ACHN (cell line): ENCODE results near the gene CD2BP2.
"Not testable (repeated sequence)": the region's sequence is repeated elsewhere in the genome, so short reads cannot be mapped to it uniquely, and the experiment has no call there.

Experiments
- DNase-seq: peaks from one replicate; pipeline ENCODE4 v3.0.0-alpha.2; 2015
- in situ Hi-C: cut with HindIII; loops from 2 replicates; pipeline ENCODE4 v1.10.0; 2017; ENCODE audit warnings: low sequenced_read_pairs, low pct_ligation_motif_present, low pct_unique_long_range_greater_than_20kb

Gene CD2BP2

DNA sequence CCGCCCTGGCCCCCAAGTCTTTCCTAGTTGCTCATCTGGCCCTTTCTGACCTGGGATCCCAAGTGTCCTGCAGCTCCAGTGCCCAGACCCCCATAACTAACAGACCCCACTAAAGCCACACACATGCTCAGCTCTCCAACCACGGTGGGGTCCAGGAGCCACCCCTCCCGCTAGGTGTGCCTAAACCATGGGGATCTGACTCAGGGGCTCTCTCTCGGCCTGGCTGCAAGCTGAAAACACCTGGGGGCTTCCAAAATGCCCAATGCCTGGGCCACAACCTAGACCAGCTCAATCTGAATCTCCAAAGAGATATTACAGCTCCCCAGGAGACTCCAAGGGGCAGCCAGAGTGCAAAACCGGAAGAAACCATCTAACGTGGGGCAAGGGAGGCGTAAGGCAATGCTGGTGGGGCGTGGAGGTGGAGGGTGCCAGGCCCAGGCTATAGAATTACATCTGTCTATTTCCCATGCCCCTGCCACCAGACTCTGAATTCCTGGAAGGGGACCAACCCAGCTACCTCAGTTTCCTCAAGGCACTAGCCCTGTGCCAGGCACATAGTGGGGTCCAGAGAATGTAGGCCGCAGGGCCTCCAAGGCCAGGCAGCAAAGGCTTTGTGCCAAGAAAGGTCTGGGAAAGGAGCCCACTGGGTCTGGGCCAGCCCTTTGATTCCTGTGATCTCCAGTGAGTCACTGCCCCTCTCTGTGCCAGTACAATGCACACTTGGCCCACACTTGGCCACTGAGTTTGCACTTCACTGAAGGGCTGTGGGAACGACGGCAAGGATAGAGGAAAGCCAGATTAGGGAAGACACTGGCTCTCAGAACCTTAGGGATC lies 3.3 kb downstream of the CD2BP2 start:
- in situ Hi-C loops: no loop called here
- peak; percentile 96 for DNase-seq

DNA sequence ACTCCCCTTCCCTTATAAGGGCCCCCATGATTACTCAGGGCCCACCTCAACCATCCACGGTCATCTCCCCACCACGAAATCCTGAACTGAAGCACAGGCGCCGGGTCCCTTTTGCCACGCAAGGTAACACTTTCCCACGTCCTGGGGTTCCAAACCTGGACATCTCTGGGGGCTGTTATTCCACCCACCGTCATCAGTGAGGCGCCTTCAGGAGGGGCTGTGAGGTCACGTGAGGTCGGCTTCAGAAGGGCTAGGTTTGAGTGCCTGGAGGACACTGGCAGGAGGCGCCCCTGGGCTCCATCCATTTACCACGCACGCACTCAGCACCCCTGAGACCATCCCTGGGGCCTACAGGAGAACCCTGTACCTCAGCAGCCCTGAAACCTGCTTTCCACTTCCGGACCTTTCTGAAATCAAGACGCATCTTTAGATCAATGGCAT lies 4.1 kb downstream of the CD2BP2 start:
- in situ Hi-C loops: no loop called here
- no peak for DNase-seq

DNA sequence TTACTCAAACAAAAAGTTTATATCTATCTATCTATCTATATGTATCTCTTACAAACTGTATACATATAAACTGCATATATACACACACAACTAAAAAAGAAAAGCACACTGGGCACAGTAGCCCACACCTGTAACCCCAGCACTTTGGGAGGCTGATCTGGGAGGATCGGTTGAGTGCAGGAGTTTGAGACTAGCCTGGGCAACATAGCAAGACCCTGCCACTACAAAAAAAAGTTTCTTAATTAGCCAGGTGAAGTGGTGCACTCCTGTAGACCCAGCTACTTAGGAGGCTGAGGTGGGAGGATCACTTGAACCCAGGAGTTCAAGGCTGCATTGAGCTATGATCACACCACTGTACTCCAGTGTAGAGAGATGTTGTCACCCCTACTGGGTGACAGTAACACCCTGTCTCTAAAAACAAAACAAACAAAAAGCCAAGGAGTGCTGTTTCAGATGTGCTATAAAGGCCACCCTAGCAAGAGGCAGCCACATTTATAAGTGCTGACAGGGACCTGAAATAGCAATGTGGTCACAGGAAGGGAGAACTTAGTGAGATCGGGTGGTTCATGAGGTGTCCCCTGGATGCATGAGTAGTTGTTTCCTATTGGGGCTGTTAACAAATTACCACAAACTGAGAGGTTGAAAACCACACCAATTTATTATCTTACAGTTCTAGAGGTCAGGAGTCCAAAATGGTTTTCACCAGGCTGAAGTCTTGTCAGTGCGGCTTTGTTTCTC lies 4.8 kb downstream of the CD2BP2 start:
- in situ Hi-C loops: no loop called here

DNA sequence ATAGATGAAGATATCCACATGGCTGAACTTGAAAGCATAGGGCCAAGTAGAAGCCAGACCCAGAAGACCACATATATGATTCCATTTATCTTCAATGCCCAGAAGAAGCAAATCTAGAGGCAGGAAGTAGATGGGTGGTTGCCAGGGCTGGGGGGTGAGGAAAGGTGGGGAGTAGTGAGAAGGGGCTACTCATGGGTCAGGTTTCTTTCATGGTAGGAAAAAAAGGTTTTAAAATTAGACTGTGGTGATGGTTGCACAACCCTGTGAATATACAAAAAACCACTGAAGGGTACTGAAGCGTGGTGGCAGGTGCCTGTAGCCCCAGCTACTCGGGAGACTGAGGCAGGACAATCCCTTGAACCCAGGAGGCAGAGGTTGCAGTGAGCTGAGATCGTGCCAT lies 5.4 kb downstream of the CD2BP2 start:
- no peak for DNase-seq
- in situ Hi-C loops: no loop called here

More for the DNA sequence above, 4.8 kb downstream of the CD2BP2 start:
- no peak for DNase-seq

DNA sequence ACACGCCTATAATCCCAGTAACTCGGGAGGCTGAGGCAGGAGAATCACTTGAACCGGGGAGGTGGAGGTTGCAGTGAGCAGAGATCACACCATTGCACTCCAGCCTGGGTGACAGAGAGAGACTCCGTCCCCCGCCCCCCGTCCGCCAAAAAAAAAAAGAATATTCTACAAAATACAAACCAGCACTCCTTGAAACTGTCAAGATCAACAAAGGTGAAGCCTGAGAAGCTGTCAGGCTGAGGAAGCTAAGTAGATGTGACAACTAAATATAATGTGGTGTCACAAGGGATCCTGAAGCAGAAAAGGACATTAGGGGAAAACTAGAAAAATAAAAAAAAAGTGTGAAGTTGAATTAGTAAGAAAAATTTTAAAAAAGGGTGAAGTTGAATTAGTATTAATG lies 6.2 kb downstream of the CD2BP2 start:
- in situ Hi-C loops: no loop called here
- no peak for DNase-seq

DNA sequence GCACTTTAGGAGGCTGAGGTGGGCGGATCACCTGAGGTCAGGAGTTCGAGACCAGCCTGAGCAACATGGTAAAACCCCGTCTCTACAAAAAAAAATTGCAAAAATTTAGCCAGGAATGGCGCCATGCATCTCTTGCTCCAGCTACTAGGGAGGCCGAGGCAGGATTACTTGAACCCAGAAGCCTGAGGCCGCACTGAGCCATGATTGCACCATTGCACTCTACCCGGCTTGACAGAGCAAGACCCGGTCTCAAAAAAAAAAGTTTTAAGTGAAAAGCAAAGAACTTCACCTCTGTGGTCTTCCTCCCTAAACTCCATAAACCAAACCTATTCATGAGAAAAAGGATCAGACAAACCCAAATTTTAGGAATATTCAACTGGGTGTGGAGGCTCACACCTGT lies 7.0 kb downstream of the CD2BP2 start:
- no peak for DNase-seq
- in situ Hi-C loops: no loop called here

DNA sequence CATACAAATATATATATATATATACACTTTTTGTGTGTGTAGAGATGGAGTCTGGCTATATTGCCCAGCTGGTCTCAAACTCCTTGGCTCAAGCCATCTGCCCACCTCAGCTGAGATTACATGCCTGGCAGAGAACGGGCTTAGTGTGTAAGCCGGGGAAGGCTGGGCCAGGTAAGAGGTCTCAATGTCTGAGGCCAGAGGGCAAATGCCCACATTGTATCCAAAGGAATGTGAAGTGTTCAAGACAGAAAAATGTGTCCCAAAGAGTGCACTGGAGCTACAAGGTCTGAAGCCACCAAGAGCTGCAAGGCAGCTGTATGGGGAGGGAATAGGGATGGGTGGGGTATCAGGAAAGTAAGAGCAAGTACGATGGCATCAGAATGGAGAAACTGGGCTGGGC lies 8.8 kb downstream of the CD2BP2 start:
- DNase-seq: no peak
- in situ Hi-C loops: no loop called here

DNA sequence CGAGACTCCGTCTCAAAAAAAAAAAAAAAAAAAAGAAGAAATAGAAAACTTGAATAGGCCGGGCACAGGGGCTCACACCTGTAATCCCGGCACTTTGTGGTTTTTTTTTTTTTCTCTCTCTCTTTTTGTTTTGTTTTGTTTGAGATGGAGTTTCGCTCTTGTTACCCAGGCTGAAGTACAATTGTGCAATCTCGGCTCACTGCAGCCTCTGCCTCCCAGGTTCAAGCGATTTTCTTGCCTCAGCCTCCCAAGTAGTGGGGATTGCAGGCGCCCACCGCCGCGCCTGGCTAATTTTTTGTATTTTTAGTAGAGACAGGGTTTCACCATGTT lies 11.7 kb downstream of the CD2BP2 start:
- DNase-seq: not testable (repeated sequence)

DNA sequence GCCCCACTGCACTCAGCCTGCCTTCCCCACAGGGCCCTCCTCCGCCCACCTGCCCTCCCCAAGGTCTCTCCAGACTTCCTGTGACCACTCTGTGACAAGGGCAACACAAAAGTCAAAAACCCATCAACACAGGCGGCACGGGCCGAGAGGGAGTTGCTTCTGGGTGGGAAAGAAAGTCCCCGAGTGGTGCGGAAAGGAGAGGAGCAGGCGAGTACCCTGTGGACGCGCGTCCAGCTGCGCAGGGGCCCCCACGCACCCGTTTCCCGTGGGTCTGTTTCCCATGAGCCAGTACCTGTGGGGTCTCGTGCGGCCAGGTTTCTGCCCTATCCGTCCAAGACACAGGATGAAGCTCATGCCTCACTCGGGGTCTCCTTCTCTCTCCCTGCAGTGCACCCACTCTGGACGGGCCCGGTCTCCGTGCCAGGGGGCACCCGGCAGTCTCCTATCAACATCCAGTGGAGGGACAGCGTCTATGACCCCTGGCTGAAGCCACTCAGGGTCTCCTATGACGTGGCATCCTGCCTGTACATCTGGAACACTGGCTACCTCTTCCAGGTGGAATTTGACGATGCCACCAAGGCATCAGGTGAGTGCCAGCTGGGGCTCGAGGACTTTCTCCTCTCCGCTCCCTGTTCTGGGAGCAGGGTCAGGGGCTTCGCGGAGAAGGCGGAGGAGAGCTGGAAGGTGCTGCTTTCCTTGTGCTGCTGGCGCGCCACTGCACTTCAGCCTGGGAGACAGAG lies 12.2 kb downstream of the CD2BP2 start:
- in situ Hi-C loops: no loop called here

More for the DNA sequence above, 11.7 kb downstream of the CD2BP2 start:
- in situ Hi-C loops: not testable (repeated sequence)

DNA sequence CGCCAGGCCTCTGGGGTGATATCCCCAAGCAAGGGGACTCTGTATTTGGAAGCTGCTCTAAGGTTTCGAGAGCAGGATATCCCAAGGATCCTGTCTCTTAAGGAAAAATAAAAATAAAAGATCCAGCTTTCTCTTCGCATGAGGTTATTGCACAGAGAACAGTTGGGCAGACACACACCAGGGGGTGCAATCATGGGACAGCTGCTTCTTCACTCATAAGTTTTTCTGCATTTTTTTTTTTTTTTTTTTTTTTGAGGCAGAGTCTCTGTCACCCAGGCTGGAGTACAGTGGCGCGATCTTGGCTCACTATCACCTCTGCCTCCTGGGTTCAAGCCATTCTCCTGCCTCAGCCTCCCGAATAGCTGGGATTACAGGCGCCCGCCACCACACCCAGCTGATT lies 13.1 kb downstream of the CD2BP2 start:
- DNase-seq, in situ Hi-C loops: not testable (repeated sequence)

More for the DNA sequence above, 12.2 kb downstream of the CD2BP2 start:
- no peak for DNase-seq

DNA sequence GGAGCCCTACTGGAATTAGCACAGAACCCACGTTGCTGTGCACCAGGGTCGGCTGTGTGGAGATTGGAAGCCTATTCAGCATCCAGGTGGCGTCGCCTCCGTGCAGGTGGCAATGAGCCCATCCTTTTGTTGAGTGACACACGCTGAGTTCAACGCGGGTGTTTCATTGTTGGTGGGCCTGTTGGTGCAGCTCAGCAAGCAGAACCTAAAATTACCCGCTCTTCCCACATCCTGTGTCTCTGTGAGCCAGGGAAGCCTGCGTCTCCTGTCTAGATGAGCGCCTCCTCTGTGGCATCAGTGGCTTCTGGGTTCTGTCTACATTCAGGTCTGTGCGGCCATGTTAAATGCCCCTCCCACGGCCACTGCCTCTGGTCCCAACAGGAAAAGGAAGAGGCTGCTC lies 14.5 kb downstream of the CD2BP2 start:
- in situ Hi-C loops: no loop called here
- no peak for DNase-seq

DNA sequence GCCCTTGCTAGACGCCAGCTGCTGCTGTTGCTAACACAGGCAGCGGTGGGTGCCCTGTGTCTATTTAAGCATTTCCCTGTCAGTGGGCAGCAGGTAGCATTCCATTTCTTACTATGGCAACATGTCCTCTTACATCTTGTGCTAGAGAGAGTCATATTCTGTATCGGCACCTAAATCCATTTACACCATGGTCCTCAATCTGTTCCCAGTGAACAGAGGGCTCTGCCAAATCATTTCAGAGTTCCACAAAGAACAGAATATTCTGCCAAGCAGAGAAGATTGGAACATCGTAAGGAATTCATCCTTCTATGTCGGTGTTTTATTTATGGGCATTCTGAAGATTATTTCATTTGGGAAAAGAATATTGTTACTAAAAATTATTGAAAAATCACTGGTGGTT lies 16.4 kb downstream of the CD2BP2 start:
- DNase-seq, in situ Hi-C loops: not testable (repeated sequence)

DNA sequence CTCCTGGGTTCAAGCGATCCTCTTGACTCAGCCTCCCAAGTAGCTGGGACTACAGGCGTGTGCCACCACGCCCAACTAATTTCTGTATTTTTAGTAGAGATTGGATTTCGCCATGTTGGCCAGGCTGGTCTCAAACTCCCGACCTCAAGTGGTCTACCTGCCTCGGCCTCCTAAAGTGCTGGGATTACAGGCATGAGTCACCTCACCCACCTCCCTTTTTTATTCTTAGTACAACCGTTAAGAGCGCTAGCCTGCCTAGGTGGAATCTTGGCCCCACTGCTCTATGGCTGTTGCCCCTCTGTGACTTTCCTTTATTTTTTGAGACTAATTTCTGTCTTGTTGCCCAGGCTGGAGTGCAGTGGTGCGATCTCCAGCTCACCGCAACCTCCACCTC lies 17.1 kb downstream of the CD2BP2 start:
- in situ Hi-C loops, DNase-seq: not testable (repeated sequence)

DNA sequence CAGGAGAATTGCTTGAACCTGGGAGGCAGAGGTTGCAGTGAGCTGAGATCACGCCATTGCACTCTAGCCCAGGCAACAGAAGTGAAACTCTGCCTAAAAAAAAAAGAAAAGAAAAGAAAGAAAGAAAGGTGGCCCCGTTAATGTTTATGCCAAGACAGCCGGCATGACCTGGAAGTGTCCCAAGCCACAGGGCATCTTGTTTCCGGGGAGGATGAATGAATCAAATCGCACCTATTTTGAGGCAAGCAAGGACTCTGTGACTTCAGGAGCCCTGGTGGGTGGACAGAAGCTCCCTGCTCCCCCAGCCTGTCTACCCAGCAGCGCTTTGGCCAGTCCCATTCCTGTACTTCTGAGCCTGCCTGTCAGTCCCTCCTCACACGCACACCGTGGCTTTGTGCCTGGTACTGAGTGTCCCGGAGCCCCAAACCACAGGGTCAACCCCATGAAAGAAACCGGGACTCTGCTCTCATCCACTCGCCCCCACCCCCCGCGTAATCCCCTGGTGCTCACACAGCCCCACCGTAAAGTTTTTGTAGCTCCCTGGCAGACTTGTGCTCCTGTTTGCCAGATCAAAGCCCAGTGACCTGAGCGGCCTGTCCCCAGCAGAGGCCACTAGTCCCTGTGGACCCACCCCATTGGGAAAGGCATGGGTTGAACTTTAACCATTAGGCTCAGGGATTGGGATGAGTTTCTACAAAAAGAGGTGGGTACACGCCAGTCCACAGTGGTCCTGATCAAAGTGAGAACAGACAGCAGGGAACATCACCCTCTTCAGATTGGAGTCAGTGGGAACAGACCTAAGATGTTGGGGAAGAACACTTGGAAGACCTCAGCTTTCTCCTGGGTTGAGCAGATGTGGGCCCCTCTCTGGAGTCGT lies 19.3 kb downstream of the CD2BP2 start:
- DNase-seq: peak; percentile 64
- in situ Hi-C loops: no loop called here

DNA sequence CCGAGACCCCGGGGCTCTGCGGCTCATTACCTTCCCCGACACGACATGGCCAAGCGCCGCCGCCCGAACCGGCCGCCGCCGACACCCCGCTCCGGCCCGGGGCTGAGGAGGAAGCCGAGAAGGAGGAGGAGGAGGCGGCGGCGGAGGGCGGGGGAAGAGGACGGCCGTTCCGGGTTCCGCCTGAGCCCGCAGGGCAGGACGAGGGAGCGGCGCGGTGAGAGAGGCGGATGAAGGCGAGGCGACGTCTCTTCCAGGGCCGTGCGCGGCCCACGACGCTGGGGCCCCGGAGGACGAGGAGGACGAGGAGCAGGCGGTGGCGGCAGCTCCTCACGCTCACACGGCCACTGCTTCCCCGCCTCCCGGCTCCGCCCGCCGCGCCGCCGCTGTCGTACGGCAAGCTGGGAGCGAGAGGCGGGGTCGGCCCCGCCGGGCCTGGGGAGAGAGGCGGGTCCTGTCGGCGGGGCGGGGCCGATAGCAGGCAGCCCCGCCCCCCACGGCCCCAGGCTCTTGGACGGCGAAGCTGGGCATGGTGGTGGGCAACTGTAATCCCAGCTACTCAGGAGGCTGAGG lies 20.0 kb downstream of the CD2BP2 start:
- in situ Hi-C loops: not testable (repeated sequence)
- peak; percentile 90 for DNase-seq

DNA sequence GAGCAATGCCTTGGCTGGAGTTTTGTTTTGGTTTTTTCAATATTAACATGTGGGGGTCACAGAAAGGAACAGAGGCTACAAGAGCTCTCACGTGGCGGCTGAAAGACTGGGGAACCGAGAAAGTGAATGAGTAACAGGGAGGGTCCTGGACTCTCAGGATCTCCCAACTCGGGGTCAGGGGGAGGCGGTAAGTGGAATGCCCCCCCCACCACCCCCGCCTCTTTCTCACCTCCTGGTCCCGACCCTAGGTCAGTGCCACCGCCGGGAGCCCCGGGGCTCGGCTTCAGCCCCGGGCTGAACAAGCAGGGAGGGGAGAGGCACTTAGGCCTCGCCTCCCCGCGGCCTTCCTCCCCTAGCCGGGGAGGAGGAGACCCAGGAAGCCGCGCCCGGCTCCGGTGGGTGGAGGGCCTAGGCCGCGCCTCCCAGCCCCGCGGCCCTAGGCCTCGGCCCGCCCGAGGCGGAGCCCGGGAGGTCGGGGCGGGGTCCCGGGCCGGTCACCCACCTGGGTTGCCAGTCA lies 20.6 kb downstream of the CD2BP2 start:
- DNase-seq: peak; percentile 91
- in situ Hi-C loops: not testable (repeated sequence)

DNA sequence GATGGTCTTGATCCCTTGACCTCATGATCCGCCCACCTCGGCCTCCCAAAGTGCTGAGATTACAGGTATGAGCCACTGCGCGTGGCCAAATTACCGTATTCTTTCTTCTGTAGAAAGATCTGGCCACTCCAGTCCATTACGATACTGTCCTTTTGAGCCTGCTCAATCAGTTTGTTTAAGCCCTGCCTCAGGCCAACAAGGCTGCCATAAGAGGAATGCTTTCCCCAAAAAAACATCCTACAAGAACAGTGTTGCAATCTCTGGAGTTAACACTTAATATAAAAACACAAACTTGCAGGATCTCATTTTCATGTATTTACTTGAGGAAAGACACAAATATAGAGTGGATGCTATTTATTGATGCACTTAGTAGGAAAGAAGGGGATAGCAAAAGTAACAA lies 30.9 kb downstream of the CD2BP2 start:
- in situ Hi-C loops, DNase-seq: not testable (repeated sequence)

DNA sequence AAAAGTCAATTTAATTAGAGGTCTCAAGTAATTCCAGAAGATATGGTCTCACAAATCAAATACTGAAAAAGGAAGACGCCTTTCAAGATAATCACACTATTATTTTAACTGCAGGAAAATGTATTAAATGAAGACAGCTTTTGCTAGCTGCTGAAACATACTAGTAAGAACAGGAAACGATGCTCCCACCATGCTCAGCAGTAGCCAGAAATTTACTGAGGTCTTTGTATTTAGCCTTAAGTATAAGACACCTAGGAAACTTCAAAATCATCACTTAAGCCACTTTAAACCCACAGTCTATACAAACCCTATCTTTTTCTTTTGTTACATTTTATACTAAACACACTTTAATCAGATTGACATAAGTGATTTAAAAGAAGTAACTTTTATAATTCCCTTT lies 36.5 kb downstream of the CD2BP2 start:
- in situ Hi-C loops, DNase-seq: not testable (repeated sequence)
